ENCODE data around the gene BBLN.
A peak's percentile ranks its signal among the peaks of the same experiment; 100 is the strongest.

BBLN gene

GRCh38 chr9:128191406-128192046, 31.5 kb downstream of the BBLN start, which contains the start of gene CIZ1:
TSS of gene CIZ1 (minus strand) at chr9:128191572. CDS start at chr9:128190857, 715 bp downstream.
- peak; percentile 34 to 59 for DNase-seq (ENCODE audit: low read depth in 2 of 2)

- no peak for DNase-seq (ENCODE audit: low read depth in 2 of 2)
Observed at GRCh38 chr9:128192601-128193371, 32.7 kb downstream of the BBLN start.

GRCh38 chr9:128193469-128194096, 33.5 kb downstream of the BBLN start:
- DNase-seq (ENCODE audit: low read depth in 2 of 2) = no peak

- DNase-seq (ENCODE audit: low read depth in 2 of 2) = no peak
Observed at GRCh38 chr9:128201441-128202369, 41.6 kb downstream of the BBLN start.

- no peak for DNase-seq (ENCODE audit: low read depth in 2 of 2)
Observed at GRCh38 chr9:128202648-128203023, 42.6 kb downstream of the BBLN start.

- peak; percentile 19 to 40 for DNase-seq (ENCODE audit: low read depth in 2 of 2)
Observed at GRCh38 chr9:128203024-128203706, 43.1 kb downstream of the BBLN start, which contains the start of gene DNM1. TSS of gene DNM1 (plus strand) at chr9:128203379. CDS start at chr9:128203471, 92 bp downstream.

GRCh38 chr9:128203707-128204551, 43.9 kb downstream of the BBLN start:
- DNase-seq (ENCODE audit: low read depth in 2 of 2) = no peak

GRCh38 chr9:128204858-128205257, 44.8 kb downstream of the BBLN start:
- no peak for DNase-seq (ENCODE audit: low read depth in 2 of 2)

- DNase-seq (ENCODE audit: low read depth in 2 of 2) = no peak
Observed at GRCh38 chr9:128205296-128205944, 45.4 kb downstream of the BBLN start.

- no peak for DNase-seq (ENCODE audit: low read depth in 2 of 2)
Observed at GRCh38 chr9:128206484-128206883, 46.4 kb downstream of the BBLN start.

GRCh38 chr9:128206916-128207910, 47.1 kb downstream of the BBLN start:
- DNase-seq (ENCODE audit: low read depth in 2 of 2) = no peak

- DNase-seq (ENCODE audit: low read depth in 2 of 2) = no peak
Observed at GRCh38 chr9:128208386-128208785, 48.3 kb downstream of the BBLN start.

- no peak for DNase-seq (ENCODE audit: low read depth in 2 of 2)
Observed at GRCh38 chr9:128208946-128209669, 49.0 kb downstream of the BBLN start.

GRCh38 chr9:128211186-128211980, 51.3 kb downstream of the BBLN start:
- DNase-seq (ENCODE audit: low read depth in 2 of 2) = no peak

GRCh38 chr9:128211981-128212281, 51.9 kb downstream of the BBLN start:
- no peak for DNase-seq (ENCODE audit: low read depth in 2 of 2)
